Activated CD8-positive, alpha-beta memory T cell treated with anti-CD3 and anti-CD28 coated beads, Interleukin-2, amount 50 U/mL, for 1 hour (primary cell): ENCODE measurements around the gene NCS1.

ENCODE experiments used
- DNase-seq: peaks from one replicate; pipeline ENCODE4 v3.0.0-alpha.2; 2020; ENCODE audit errors: extremely low read depth

NCS1 gene

GRCh38 chr9:130176760-130177159, 4.6 kb downstream of the NCS1 start:
- no peak for DNase-seq

GRCh38 chr9:130177898-130178805, 5.9 kb downstream of the NCS1 start:
- no peak for DNase-seq

GRCh38 chr9:130179331-130179907, 7.2 kb downstream of the NCS1 start:
- no peak for DNase-seq

GRCh38 chr9:130180516-130180915, 8.3 kb downstream of the NCS1 start:
- DNase-seq = no peak

- DNase-seq = no peak
Measured at GRCh38 chr9:130181678-130182380, 9.6 kb downstream of the NCS1 start.

- DNase-seq = no peak
Measured at GRCh38 chr9:130182381-130182909, 10.2 kb downstream of the NCS1 start.

GRCh38 chr9:130183133-130183762, 11.0 kb downstream of the NCS1 start:
- DNase-seq = no peak

GRCh38 chr9:130185017-130185416, 12.8 kb downstream of the NCS1 start:
- no peak for DNase-seq

GRCh38 chr9:130185490-130186031, 13.4 kb downstream of the NCS1 start:
- no peak for DNase-seq

- DNase-seq = no peak
Measured at GRCh38 chr9:130186051-130186450, 13.8 kb downstream of the NCS1 start.

- no peak for DNase-seq
Measured at GRCh38 chr9:130186839-130187522, 14.8 kb downstream of the NCS1 start.

- no peak for DNase-seq
Measured at GRCh38 chr9:130187523-130187846, 15.3 kb downstream of the NCS1 start.

- no peak for DNase-seq
Measured at GRCh38 chr9:130188860-130189481, 16.8 kb downstream of the NCS1 start.

- DNase-seq = no peak
Measured at GRCh38 chr9:130189840-130190239, 17.6 kb downstream of the NCS1 start.

GRCh38 chr9:130191068-130191748, 19.0 kb downstream of the NCS1 start:
- DNase-seq = no peak

GRCh38 chr9:130191749-130192120, 19.5 kb downstream of the NCS1 start:
- no peak for DNase-seq

GRCh38 chr9:130192382-130192999, 20.3 kb downstream of the NCS1 start:
- DNase-seq = no peak

- DNase-seq = no peak
Measured at GRCh38 chr9:130193103-130193502, 20.9 kb downstream of the NCS1 start.

GRCh38 chr9:130193531-130194377, 21.6 kb downstream of the NCS1 start:
- DNase-seq = no peak
